Measurements from ENCODE around the gene ACOT11. TPM values are rescaled to one million over a fixed set of nuclear protein-coding genes. Genes with fewer than 3 reads are reported as not detected.

Gene ACOT11
- 7.2 TPM for total RNA-seq

DNA sequence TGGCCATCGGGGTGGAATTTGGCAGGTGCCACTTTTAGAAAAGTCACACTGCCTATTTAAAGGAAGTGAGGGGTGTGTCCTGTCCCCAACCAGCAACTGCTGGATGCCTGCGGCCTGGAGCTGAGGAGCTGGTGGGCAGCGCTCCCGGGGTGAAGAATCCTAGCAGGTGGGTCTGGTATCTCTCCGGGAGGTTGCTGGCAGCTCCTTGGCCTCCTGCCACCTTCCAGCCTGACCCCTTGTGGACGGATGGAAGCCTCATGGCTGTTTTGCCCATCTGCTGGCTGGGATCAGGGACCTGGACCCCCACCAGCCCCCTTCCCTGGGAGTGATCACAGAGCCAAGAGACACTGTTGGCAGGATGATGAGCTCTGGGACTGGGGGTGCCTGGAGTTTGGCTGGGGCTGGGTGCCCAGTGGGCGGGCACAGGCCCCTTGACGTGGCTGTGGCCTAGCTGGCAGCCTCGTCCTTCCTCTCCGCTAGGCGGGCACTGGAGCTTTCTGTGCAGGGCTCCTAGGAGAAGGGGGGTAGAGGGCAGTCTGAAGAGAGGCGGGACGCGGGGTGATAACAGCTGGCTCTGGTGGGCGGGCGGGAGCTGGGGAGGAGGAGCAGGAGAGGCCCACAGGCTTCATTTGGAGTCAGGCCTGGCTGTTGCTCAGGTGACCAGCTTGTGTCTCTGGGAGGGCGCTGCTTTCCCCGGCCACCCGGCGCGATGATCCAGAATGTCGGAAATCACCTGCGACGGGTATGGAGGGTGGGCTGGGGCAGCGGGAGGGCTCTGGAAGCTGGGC lies at the start of gene ACOT11:
ACOT11 (plus strand) TSS at position 628 of the 788 bp plus-strand sequence; CDS start at position 710, 82 bp downstream.

DNA sequence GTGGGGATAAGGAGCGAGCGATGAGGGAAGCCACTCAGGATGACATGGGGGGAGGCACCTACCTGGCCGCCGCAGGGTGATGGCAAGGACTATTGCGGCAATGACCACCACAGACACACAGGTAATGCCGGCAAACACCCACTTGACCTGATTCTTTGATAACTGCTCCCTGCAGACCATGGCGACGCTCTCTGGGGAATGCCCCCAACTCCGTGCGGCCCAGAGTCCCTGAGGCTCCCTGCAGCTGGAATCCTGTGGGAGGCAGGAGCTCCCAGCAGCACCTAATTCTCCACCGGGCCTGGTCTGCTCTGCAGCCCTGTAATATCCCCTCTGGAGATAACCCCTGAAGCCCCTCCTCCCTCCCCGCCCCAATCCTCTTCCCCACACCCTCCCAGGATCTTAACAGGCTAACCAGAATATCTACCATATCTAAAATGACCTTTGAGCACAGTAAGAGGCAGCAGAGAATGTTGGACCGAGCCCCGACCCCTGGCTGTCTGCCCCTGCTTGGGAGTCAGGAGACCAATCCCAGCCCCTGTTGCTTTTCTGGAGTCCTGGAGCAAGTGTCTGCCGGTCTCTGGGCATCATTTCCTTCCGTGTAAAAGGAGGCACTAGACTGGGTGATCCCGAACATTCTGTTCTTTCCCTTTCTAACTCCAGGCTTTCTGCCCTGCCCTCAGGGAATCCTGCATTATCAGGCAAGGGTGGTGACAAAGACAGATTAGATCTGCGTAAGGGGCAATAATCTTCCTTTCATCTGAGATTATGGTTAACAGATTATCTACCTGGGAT lies 75.4 kb downstream of the ACOT11 start, which contains the start of gene FAM151A:
FAM151A (minus strand) TSS at position 310 of the 792 bp plus-strand sequence; CDS start at position 180, 130 bp downstream.

GRCh38 chr1:54640863-54641836 lies 93.1 kb downstream of the ACOT11 start, which contains the start of gene MROH7:
TSS of gene MROH7 (plus strand) at chr1:54641786. CDS start at chr1:54652927, 11,141 bp downstream.

Small RNA genes within 50 kb of the gene (small RNA-seq; reads per million reads assigned to genes)
- gene AC099796.2 (ENCODE audit: low replicate concordance), result not detected

Other genes starting within 250 kb of the ACOT11 start
- 58.8 TPM for gene SSBP3, start 141.8 kb upstream of the ACOT11 start, total RNA-seq
- not detected for gene FAM151A, start 75.3 kb downstream of the ACOT11 start, total RNA-seq
- gene MROH7, start 93.6 kb downstream of the ACOT11 start, total RNA-seq, result 2.5 TPM
- 21.6 TPM for gene TTC4, start 167.6 kb downstream of the ACOT11 start, total RNA-seq
- gene PARS2, start 216.3 kb downstream of the ACOT11 start, total RNA-seq, result 2.8 TPM

Data from parietal lobe (tissue), 2 donors.